GM19238 (cell line): ENCODE measurements around the gene BTG3.

ENCODE experiments used
- DNase-seq: peaks from one replicate; pipeline ENCODE4 v3.0.0; 2011; ENCODE audit warnings: low spot score; ENCODE audit not compliant: insufficient read length

The BTG3 gene

DNA sequence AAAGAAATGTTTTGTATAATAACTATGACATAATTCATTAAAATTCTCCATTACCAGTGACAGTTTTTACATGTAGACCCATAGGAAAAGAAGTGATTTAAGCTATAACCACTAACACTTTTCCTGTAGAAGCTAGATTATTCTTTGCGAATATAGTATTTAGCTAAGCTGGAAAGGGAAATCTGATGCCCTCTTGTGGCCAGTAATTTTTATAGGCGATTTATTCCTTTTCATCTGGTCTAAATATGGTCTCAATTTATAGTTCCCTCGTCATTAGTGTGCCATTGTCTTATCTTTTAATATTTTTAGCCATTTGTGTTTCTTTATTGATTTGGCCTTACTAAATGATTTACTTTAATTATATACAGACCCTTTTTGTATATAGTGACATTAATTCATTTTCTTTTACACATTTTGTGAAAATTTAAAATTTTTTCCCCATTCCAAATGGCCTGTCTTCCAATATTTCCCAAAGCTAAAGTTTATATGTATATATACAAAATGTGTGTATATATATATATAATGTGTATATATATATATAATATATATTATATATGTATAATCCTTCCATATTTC is 26.7 kb downstream of the BTG3 start:
- no peak for DNase-seq

DNA sequence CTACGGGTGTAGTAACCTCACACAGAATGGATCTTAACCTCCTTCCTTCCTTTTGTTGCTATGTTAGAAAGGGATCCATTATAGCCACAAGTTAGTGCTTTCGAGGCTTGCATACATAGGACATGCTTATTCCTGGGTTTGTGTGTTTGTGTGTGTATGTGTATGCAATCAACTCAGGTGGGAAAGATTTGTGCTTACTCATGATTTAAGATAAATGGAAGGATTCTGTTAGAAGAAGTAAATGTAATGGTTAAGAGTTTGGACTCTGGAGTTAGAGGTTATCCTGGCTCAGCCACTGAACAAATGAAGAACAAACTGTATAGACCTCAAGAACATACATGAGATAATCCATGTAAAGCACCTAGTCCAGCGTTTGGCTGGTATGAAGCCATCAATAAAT is 28.8 kb downstream of the BTG3 start:
- DNase-seq: no peak

DNA sequence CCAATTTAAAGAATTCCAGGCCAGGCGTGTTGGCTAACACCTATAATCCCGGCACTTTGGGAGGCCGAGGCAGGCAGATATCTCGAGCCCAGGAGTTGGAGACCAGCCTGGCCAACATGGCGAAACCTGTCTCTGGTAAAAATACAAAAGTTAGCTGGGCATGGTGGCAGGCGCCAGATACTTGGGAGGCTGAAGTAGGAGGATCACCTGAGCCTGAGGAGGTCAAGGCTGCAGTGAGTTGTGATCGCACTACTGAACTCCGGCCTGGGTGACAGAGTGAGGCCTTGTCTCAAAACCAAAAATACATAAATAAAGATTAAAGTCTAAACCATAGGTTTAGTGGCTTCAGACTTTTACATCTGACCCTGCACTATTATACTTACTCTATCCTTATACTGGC is 32.4 kb downstream of the BTG3 start:
- DNase-seq: no peak

DNA sequence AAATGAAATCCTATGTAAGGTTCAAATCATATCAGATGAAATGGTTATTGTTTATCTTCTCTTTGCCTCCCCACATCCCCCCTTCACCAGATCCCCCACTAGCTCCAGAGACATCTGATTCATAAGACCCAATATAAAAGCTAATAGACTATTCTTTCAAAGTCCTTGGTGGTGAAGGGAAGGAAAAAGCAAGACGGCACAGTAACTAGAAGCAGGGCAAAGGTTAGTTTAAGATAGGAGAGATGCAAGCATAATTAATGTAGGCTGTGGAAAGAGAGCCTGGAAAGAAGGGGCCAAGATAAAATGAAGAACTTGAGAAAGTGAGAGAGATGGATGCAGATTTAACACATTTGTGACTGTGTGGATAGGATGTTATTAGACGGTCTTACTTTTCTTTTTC is 33.8 kb downstream of the BTG3 start:
- DNase-seq: no peak

DNA sequence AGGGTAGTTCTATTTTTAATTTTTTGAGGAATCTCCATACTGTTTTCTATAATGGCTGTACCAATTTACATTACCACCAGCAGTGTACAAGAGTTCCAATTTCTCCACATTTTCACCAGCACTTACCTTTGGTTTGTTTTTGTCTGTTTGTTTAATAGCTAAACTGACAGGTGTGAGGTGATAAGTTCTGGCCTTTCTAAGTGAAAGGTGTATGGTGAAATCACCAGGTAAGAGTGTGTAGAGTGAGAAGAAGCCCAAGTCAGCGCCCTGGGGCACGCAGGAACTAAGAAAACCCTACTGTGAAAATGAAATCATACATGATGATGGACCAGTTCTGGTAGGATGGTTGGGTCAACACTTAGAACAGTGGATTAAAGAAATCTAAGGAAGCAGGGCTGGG is 34.5 kb downstream of the BTG3 start:
- DNase-seq: no peak

DNA sequence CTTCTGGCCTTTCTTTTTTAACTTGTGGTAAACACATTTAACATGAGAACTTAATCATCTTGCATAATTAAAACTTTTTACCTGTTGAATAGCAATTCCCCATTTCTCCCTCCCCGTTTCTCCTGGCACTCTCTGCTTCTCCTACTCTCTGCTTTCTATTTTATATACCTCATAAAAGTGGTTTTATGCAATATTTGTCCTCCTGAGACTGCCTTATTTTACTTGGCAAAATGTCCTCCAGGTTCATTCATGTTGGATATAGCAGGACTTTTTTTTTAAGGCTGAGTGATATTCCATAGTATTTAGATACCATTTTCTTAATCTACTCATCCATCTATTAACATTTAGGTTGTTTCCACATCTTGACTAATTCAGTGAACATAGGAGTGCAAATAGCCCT is 35.0 kb downstream of the BTG3 start:
- DNase-seq: no peak

DNA sequence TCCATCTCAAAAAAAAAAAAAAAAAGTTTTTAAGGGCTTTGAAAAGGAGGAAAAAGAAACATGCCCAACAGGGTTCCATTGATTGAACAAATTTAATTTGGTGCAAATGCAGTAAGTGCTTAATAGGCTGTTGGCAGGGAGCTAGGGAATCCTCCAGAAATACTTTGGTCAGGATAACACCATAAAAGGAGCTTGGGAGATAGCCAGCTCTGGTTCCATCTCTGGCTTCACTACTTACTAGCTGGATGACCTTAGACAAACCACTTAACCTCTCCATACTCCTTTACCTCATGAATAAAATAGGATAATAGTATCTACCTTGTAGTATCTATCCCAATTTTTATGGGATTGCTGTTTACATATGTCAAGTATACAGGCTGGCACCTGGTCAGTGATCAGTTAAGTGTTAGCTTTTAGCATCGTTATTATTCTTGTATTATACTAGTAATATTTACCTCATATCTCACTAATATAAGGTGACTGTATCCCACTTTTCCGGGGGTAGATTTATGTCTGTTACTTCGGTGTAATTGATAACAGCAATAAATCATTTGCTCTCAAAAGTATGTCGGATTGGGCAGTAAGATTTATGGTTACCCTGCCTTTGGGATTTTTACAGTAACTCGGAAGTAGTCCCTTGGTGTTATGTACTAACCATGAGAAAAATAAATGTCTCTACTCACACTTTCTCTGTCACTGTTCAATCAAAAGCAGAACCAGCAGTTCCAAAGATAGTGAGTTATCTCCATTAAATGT is 36.4 kb downstream of the BTG3 start:
- no peak for DNase-seq

DNA sequence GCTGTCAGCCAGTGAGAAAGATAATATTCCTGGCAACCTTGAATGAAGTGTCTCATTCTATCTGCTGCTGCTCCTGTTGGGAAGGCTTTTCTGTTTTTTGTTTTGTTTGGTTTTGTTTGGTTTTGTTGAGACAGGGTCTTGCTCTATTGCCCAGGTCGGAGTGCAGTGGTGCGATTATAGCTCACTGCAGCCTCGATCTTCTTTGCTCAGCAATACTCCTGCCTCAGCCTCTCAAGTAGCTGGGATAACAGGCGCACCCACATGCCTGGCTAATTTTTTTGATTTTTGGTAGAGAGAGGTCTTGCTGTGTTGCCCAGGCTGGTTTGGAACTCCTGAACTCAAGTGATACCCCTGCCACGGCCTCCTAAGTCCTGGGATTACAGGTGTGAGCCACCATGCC is 37.6 kb downstream of the BTG3 start:
- DNase-seq: no peak

DNA sequence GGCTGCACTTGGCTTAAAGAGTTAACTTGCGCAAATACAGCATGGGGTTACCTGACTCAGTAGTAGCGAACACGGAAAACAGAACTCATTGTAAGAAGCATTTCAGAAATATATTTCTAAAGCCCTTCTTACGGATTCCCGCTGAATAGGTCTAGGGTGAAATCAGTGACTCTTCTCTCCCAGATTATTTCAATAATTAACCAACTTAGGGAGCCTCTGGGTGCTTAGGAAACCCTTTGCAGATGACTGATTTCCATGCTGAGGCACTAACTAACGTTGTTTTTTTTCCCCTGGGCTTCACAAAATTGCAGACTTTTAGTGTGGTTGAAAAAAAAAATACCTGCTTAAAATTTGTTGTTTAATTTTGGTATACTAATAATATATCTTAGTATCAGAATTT is 40.3 kb downstream of the BTG3 start:
- DNase-seq: no peak

DNA sequence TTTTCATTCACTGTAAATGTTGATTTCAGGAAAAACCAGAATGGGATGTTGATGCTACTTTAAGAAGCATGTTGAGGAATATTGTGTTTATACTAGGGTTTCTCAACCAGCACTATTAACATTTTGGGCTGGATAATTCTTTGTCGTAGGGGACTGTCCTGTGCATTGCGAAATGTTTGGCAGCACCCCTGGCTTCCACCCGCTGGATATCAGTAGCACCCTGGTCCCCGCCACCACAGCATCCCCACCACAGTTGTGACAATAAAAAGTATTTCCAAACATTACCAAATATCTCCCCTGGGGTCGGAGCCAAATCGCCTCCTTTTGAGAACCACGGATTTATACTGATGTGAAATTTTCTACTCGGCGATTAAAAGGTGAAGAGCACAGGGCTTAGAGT is 41.9 kb downstream of the BTG3 start:
- DNase-seq: no peak

DNA sequence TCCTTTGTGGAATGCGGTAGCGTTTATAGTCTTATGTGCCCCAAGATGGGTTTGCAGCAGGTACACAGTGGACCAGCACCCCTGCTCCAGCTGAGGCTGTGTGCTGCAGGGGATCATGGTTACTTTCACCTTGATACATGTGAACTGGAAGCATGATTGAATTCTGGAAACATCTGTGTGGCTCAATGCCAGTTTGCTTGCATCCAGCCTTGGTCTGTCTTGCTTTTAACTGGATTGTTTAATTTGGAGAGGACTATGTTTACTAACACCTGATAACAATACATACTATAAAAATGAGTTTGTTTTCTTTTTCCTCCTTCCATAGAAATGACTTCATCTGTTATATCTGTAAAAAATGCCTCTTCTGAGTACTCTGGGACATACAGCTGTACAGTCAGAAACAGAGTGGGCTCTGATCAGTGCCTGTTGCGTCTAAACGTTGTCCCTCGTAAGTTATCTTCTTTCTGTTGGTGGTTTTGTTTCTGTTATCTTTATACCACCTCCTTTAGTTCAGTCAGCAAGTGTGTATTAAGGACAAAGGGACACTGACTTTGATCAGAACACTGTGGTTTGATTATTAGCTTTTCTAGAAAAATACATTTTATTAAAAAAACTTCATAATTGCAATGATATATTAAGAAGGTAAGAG is 52.2 kb downstream of the BTG3 start:
- DNase-seq: no peak

DNA sequence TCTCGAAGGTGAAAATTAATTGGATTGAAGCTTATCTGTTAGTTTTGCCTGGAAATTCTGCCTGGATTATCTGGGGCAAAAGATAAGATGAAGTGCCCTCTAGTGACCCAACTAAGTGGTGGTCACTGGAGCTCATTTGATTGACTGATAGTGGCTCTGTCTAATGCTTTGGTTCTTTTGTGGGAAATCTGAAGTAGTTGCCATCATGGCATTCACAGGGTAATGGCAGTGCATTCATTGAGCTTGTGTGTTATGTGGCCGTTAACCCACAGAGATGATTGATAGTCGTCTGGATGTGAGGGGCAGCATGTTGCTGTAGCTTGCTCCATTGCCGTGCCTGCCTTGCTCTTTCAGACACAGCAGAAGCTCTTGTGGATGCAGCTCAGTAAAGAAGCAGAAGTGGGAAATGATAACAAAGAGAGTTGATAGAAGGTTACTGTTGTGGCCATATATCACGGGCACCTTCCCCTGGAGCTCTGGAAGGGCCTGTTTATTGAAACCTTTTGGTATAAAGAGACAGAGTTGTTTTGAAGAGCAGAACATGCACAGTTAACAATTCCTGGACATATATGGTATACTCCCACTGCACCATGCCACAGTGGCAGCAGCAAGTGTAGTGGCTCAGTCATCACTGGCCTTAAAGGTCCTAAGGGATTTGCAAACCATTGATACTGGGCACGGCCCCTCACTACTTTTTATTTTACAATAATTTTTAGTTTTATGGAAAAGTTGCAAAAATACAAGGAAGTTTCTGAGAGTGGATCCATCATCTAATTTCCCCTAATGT is 57.8 kb downstream of the BTG3 start:
- no peak for DNase-seq

DNA sequence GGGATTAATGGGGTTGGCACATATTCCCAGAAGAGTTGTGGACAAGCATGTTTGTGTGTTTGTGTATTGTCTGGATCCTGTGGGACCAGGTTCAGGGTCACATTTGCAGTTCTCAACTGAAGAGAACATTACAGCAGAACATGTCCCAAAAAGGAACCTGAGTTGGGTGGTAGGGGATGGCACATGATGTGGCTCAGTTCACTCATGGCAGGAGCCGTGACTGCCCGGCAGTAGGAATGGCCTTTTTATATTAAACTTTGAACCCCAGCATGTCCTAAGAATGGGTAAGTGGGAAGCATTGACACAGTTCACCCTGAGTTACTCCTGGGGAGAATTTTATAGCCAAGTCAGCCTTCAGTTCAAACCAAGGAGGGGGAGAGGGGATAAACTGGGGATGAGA is 58.6 kb downstream of the BTG3 start:
- DNase-seq: no peak

DNA sequence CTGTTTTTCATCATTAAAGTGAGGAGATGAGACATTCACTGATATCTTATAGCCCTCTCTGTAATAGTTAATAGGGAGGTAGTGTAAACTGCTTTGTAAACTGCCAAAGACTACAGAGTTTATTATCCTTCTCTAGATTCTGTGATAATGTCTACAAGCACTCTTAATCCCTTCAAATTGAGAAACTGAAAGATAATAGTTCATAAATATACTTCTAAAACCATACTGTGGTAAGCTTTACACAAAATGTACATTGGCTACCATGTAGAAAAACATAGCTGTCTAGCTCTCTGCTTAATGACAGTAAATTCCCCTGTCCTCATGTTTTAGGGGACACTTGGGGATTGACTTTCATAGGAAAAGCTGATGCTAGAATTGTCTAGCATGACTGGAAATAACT is 60.3 kb downstream of the BTG3 start:
- DNase-seq: no peak

DNA sequence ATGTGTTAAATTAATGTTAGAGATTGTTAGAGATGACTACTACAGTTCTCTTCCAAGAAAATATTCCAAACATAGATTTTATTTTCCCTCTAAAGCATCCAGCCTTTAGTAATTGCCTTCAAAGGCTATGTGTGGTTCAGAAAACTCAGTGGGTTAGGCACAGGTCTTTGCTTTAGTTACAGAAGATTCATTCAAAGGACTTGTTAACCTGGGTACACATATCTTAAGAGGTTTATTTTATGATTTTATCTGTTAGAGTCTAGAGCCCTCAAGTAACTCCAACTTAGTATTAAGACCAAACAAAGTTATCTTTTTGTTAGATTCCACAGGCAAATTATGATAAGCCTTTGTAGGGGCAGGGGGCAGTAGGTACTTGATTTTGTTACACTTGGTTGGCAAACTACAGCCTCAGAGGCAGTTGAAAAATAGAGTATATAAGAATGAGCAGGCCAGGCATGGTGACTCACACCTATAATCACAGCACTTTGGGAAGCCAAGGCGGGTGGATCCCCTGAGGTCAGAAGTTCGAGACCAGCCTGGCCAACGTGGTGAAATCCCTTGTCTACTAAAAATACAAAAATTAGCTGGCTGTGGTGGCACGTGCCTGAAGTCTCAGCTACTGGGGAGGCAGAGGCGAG is 61.9 kb downstream of the BTG3 start:
- no peak for DNase-seq

DNA sequence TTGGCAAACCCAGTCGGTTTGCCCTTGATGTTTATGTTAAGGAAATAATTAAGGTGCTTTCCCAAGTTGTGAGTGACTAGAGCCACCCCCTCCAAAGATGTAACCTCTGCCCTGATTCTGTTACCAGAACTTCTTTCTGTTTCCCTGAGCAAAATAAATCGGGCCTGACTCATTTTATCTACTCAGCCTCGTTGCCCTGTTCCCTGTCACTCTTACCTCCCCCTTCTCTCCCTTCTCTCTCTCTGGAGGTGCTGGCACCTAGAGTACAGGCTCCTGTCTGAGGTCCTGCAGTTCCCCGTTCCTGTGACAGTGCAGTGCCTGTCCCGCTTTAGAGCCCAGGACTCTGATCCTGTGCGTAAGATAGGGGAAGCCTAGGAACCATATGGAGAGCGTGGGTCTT is 64.4 kb downstream of the BTG3 start:
- no peak for DNase-seq

DNA sequence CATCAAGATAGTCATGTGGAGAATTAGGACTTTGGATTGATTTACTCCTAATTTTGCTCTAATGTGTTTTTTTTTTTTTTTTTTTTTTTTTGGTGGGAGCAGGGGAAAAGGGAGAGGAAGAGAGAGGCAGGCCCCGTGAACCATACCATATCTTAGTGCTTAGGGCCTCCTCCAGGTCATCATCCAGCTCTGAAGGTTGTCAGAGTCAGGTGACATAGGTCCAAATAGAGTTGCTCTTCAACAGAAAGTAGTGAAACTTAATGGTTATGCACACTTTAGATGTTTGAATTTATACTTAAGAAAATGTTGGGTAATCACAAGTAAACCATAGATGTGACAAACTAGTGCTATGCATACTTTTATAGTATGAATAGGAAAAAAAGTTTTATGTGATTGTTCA is 67.7 kb downstream of the BTG3 start:
- DNase-seq: no peak
